ENCODE measurements around the gene CPA5. TPM values are rescaled to one million over a fixed set of nuclear protein-coding genes. Genes with fewer than 3 reads are reported as not detected.
A peak's percentile ranks its signal among the peaks of the same experiment; 100 is the strongest.

CPA5 gene
- total RNA-seq, 6 experiments from 2014 or later = not detected

- Mint-ChIP-seq H3K9me3 (peaks cover 30% of the 10 kb centered on the region), H3K4me1 (ENCODE audit: low read depth) (peaks cover 61% of the 10 kb centered on the region), H3K4me3 (peak overlapping the region; percentile 82), H3K36me3 (ENCODE audit: low read depth) (peaks cover 23% of the 10 kb centered on the region), H3K27me3 (ENCODE audit: insufficient read depth) (peaks cover 18% of the 10 kb centered on the region), H3K27ac (peak overlapping the region; percentile 98)
- no peak for TF ChIP-seq CTCF (IDR thresholded peaks at IDR 0.05)
- peak; percentile 75 for DNase-seq
Observed at GRCh38 chr7:130356876-130357611, 12.4 kb downstream of the CPA5 start.

- TF ChIP-seq CTCF (IDR thresholded peaks at IDR 0.05) = no peak
- H3K27me3 Mint-ChIP-seq (ENCODE audit: insufficient read depth) = peaks cover 15% of the 10 kb centered on the region
- H3K27ac Mint-ChIP-seq = no peak overlapping the region
- no peak for DNase-seq
- no peak overlapping the region for H3K4me3 Mint-ChIP-seq
- peaks cover 30% of the 10 kb centered on the region for H3K9me3 Mint-ChIP-seq
- H3K4me1 Mint-ChIP-seq (ENCODE audit: low read depth) = peaks cover 56% of the 10 kb centered on the region
- peaks cover 23% of the 10 kb centered on the region for H3K36me3 Mint-ChIP-seq (ENCODE audit: low read depth)
Observed at GRCh38 chr7:130358471-130358870, 13.9 kb downstream of the CPA5 start.

GRCh38 chr7:130359276-130359857, 14.8 kb downstream of the CPA5 start:
- H3K27ac Mint-ChIP-seq = no peak overlapping the region
- peaks cover 56% of the 10 kb centered on the region for H3K4me1 Mint-ChIP-seq (ENCODE audit: low read depth)
- no peak overlapping the region for H3K4me3 Mint-ChIP-seq
- TF ChIP-seq CTCF (IDR thresholded peaks at IDR 0.05) = no peak
- peaks cover 15% of the 10 kb centered on the region for H3K27me3 Mint-ChIP-seq (ENCODE audit: insufficient read depth)
- H3K9me3 Mint-ChIP-seq = peaks cover 30% of the 10 kb centered on the region
- H3K36me3 Mint-ChIP-seq (ENCODE audit: low read depth) = peaks cover 23% of the 10 kb centered on the region
- DNase-seq = no peak

GRCh38 chr7:130360518-130360917, 15.9 kb downstream of the CPA5 start:
- Mint-ChIP-seq H3K27me3 (ENCODE audit: insufficient read depth) (peaks cover 16% of the 10 kb centered on the region), H3K9me3 (peaks cover 30% of the 10 kb centered on the region), H3K4me1 (ENCODE audit: low read depth) (peaks cover 56% of the 10 kb centered on the region), H3K4me3 (no peak overlapping the region), H3K27ac (no peak overlapping the region), H3K36me3 (ENCODE audit: low read depth) (peaks cover 23% of the 10 kb centered on the region)
- TF ChIP-seq CTCF (IDR thresholded peaks at IDR 0.05) = no peak
- DNase-seq = no peak

- Mint-ChIP-seq H3K9me3 (peaks cover 30% of the 10 kb centered on the region), H3K27me3 (ENCODE audit: insufficient read depth) (peaks cover 16% of the 10 kb centered on the region), H3K36me3 (ENCODE audit: low read depth) (peaks cover 23% of the 10 kb centered on the region), H3K4me3 (no peak overlapping the region), H3K4me1 (ENCODE audit: low read depth) (peaks cover 56% of the 10 kb centered on the region), H3K27ac (no peak overlapping the region)
- no peak for TF ChIP-seq CTCF (IDR thresholded peaks at IDR 0.05)
- no peak for DNase-seq
Observed at GRCh38 chr7:130361681-130362080, 17.1 kb downstream of the CPA5 start.

Data from HFFc6 (cell line).